Measurements from ENCODE around the gene IL16. TPM values are rescaled to one million over a fixed set of nuclear protein-coding genes. Genes with fewer than 3 reads are reported as not detected.

Gene IL16
- total RNA-seq, 1 donor from 2014 or later = not detected

GRCh38 chr15:81304226-81304625, 107.5 kb downstream of the IL16 start:
- no peak for DNase-seq (ENCODE audit: low read depth)
- TF ChIP-seq CTCF (IDR thresholded peaks at IDR 0.05; ENCODE audit: insufficient read depth, low read length, poor library complexity, severe bottlenecking) = no peak
- no peaks in the 10 kb centered on the region for H3K36me3 ChIP-seq (ENCODE audit: control insufficient read depth, insufficient read depth, low read length)
- H3K27me3 ChIP-seq (ENCODE audit: control insufficient read depth, insufficient read depth, low read length) = peaks cover 2% of the 10 kb centered on the region
- no peak overlapping the region for H3K4me3 ChIP-seq (ENCODE audit: low read depth, low read length)

DNA sequence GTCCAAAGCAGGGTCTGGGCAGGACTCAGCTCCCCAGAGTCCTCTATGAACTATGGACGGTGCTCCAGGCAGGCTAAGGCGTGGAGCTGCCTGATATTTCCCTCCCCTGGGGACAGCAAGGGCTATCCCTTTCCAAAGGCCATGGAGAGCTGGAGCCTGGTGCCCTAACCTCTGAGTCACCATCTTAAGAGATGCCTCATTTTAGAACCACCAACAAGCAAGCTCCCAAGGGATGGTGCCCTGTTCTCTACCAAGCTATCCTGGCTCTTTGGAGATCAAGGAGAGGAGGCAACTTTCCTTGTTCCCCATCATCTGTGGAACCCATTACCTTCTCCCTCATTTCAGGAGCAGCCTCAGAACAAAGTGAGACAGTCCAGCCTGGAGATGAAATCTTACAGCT, 111.6 kb downstream of the IL16 start:
- no peak for TF ChIP-seq CTCF (IDR thresholded peaks at IDR 0.05; ENCODE audit: insufficient read depth, low read length, poor library complexity, severe bottlenecking)
- Histone ChIP-seq H3K4me3 (ENCODE audit: low read depth, low read length) (no peak overlapping the region), H3K27me3 (ENCODE audit: control insufficient read depth, insufficient read depth, low read length) (peaks cover 2% of the 10 kb centered on the region), H3K36me3 (ENCODE audit: control insufficient read depth, insufficient read depth, low read length) (no peaks in the 10 kb centered on the region)
- DNase-seq (ENCODE audit: low read depth) = no peak

GRCh38 chr15:81309647-81310450, 113.2 kb downstream of the IL16 start:
- Histone ChIP-seq H3K27me3 (ENCODE audit: control insufficient read depth, insufficient read depth, low read length) (no peaks in the 10 kb centered on the region), H3K4me3 (ENCODE audit: low read depth, low read length) (no peak overlapping the region), H3K36me3 (ENCODE audit: control insufficient read depth, insufficient read depth, low read length) (no peaks in the 10 kb centered on the region)
- TF ChIP-seq CTCF (IDR thresholded peaks at IDR 0.05; ENCODE audit: insufficient read depth, low read length, poor library complexity, severe bottlenecking) = no peak
- DNase-seq (ENCODE audit: low read depth) = no peak

DNA sequence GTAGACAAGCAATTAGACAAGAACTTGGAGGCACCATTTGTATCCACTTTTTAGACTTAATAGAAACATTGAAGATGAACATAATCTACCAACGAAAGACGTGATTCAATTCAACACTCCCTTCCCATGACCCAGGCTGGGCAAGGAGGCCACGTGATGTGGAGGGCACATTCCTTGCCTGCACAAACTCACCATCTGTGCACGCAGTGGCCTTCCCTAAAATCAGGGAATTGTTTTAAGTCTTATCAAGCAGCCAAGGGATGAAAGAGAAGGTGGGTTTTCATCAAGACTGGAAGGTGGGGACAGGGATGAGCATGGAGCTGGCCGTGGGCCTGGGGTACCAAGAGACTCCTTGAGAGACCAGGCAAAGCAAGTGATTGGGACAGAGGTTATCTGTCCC, 113.8 kb downstream of the IL16 start:
- no peaks in the 10 kb centered on the region for H3K27me3 ChIP-seq (ENCODE audit: control insufficient read depth, insufficient read depth, low read length)
- no peaks in the 10 kb centered on the region for H3K36me3 ChIP-seq (ENCODE audit: control insufficient read depth, insufficient read depth, low read length)
- no peak for TF ChIP-seq CTCF (IDR thresholded peaks at IDR 0.05; ENCODE audit: insufficient read depth, low read length, poor library complexity, severe bottlenecking)
- no peak for DNase-seq (ENCODE audit: low read depth)
- no peak overlapping the region for H3K4me3 ChIP-seq (ENCODE audit: low read depth, low read length)

DNA sequence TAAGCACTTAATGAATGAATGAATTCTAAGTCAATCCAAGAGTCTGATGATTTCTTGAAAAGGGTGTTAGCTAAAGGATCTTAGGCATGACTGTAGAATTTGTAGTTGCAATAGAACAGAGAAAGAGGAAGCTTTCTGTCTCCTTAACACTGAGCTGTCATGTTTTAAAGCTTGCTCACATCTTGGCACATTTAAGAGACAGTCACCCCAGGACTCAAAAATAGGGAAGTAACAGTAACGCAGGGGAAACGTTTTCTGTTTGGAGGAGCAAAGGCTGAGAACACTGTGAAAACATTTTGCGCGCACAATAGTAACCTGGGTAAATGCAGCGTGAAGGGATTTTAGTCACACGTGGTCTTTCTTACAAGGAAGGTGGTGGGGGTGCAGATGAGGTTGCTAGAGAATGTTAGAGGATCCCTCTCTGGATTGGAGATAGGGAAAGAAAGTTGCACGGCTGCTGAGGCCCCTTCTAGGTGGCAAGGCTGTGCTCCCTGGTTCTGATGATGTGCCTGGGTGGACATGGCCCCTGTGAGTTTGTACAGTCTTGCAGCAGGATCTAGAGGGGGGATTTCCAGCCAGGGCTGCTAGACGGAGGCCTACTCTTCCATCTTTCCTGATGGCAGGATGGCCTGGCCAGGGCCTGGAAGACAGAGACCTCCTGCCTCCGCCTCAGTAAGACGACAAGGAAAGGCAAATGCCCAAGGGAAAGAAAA, 115.2 kb downstream of the IL16 start:
- Histone ChIP-seq H3K27me3 (ENCODE audit: control insufficient read depth, insufficient read depth, low read length) (no peaks in the 10 kb centered on the region), H3K4me3 (ENCODE audit: low read depth, low read length) (no peak overlapping the region), H3K36me3 (ENCODE audit: control insufficient read depth, insufficient read depth, low read length) (no peaks in the 10 kb centered on the region)
- no peak for DNase-seq (ENCODE audit: low read depth)
- no peak for TF ChIP-seq CTCF (IDR thresholded peaks at IDR 0.05; ENCODE audit: insufficient read depth, low read length, poor library complexity, severe bottlenecking)

All from kidney epithelial cell (primary cell).